MM.1S (cell line): ENCODE measurements around the gene SS18L1.

ENCODE experiments used
- CTCF ChIP-seq: fragments of 300-600 bp; sonication (generic); IDR thresholded peaks from 2 replicates; pipeline ENCODE4 v1.5.1; 2016; ENCODE audit warnings: antibody characterized with exemption, low read length, mixed read lengths
- EZH2 ChIP-seq: fragments of 300-600 bp; sonication (generic); optimal IDR thresholded peaks from 2 replicates; pipeline ENCODE3; 2017; ENCODE audit warnings: low read depth, mild to moderate bottlenecking, antibody characterized with exemption, low read length, mixed read lengths
- EZH2phosphoT487 ChIP-seq: fragments of 300-600 bp; sonication (generic); IDR thresholded peaks from 2 replicates; pipeline ENCODE4 v1.6.1; 2018; ENCODE audit warnings: antibody characterized with exemption, low read length

- TF ChIP-seq EZH2 (no peak), CTCF (no peak), EZH2phosphoT487 (no peak)
These were observed 78.8 kb downstream of the SS18L1 start for GRCh38 chr20:62222266-62222850.
